Endothelial cell of hepatic sinusoid (primary cell): Measurements from ENCODE around the gene TGM1.

Source experiments
- in situ Hi-C: cut with HindIII; loops from 2 replicates; pipeline ENCODE4 v1.10.0; 2017; ENCODE audit warnings: low sequenced_read_pairs

The TGM1 gene

DNA sequence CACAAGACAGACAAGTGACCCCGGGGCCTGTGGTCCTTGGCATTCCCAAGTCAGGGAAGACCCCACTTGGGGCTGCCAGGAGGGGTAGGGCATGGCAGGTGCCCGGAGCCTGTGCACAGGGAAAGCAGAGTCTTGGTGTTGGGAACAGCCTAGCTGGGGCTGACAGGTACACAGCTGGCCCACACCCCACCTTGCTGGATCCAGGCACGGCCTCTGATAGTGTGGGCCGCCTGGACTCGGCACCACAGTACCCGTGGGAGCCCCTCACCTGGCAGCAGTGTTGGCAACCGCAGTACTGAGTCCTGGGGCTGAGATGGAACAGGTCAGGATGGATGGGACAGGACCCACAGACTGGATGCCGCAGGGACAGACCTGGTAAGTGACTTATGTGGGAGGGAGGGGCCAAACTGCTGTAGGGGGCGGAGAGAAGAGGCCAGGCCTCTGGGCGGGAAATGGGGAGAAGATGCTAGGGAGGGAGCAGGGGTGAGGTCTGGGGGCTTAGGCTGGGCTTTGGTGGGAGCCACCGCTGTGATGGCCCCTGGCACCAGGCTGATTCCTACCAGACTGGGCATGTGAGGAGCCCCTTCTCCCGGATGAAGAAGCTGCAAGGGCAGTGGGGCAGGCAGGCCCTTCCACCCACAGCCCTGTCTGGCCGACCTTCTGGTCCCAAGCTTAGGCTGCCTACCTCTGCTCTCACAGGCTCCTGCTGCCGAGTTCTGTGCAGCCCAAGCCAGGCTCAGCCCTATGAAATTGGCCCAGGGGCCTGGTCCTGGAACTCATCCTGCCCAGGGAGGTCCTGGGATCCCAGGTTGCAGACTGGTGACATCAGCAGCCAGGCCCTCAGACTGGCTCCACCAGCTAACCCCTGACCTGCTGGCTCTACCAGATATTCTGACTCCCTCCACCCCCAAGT lies at the start of gene TGM1:
Gene TGM1, minus strand, starts transcription at position 357 of the 913 bp plus-strand sequence. CDS start 825 bp downstream, outside the sequence.
- in situ Hi-C loops = loop anchor here (5.0 kb wide), 1 partner anchor 34 kb away; the partner anchor contains the start of genes DHRS1 and NOP9

DNA sequence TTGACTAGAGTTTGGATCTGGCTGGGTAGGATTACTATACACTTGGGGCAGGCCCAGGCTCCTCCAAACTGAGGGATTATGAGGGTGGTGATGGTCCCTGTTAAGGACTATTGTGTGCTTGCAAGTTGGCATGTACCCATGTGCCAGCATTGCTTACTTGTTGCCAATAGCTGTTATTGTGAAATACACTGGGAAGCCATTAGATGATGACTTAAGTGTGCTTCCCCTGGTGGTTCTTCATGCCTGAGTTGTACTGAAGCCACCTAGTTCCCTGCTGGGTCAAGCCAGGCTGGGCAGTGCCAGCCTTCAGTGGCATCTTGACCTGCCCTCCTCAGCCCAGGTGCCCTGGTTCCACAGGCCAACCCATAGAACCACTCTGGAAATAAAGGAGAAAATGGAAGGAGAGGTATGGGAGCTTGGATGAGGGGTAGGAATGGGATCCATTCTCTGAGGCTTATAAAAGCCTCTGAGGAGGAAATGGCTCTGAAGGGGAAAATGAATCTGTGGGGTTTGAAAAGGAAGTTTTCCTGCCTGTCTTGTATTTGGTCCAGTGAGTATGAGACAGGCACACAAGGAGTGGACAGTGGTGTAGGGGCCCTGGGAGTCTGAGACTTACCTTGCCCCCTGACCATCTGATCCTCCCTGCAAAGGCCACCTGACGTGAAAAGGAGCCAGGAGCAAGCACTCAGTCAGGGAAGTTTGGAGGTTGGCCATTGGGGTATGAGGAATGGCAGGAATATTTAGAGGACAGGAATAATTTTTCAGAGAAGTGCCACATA lies 49.0 kb upstream of the TGM1 start:
- in situ Hi-C loops = no loop called here

DNA sequence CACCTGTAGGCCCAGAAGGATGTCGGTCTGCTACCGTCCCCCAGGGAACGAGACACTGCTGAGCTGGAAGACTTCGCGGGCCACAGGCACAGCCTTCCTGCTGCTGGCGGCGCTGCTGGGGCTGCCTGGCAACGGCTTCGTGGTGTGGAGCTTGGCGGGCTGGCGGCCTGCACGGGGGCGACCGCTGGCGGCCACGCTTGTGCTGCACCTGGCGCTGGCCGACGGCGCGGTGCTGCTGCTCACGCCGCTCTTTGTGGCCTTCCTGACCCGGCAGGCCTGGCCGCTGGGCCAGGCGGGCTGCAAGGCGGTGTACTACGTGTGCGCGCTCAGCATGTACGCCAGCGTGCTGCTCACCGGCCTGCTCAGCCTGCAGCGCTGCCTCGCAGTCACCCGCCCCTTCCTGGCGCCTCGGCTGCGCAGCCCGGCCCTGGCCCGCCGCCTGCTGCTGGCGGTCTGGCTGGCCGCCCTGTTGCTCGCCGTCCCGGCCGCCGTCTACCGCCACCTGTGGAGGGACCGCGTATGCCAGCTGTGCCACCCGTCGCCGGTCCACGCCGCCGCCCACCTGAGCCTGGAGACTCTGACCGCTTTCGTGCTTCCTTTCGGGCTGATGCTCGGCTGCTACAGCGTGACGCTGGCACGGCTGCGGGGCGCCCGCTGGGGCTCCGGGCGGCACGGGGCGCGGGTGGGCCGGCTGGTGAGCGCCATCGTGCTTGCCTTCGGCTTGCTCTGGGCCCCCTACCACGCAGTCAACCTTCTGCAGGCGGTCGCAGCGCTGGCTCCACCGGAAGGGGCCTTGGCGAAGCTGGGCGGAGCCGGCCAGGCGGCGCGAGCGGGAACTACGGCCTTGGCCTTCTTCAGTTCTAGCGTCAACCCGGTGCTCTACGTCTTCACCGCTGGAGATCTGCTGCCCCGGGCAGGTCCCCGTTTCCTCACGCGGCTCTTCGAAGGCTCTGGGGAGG lies 47.9 kb upstream of the TGM1 start, which contains the start of gene LTB4R:
Gene LTB4R, plus strand, starts transcription at position 857 of the 959 bp plus-strand sequence. CDS start 4,150 bp downstream, outside the sequence.
- in situ Hi-C loops = no loop called here

DNA sequence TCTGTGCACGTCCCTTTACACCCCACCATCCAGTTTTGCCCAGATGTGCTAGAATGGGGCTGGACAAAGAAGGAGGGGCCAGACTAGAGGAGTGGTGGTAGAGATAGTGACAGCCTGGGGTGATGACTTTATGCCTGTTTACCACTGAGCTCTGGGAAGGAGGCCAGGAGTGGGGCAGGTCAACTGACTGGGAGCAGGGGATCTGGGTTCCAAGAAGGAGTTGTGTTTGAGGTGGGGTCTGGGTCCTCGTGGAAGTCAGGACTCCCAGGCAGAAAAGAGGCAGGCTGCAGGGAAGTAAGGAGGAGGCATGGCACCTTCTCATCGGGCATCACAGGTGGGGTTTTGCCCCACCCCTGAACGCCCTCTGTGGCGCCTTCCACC lies 47.3 kb upstream of the TGM1 start:
- in situ Hi-C loops = no loop called here

DNA sequence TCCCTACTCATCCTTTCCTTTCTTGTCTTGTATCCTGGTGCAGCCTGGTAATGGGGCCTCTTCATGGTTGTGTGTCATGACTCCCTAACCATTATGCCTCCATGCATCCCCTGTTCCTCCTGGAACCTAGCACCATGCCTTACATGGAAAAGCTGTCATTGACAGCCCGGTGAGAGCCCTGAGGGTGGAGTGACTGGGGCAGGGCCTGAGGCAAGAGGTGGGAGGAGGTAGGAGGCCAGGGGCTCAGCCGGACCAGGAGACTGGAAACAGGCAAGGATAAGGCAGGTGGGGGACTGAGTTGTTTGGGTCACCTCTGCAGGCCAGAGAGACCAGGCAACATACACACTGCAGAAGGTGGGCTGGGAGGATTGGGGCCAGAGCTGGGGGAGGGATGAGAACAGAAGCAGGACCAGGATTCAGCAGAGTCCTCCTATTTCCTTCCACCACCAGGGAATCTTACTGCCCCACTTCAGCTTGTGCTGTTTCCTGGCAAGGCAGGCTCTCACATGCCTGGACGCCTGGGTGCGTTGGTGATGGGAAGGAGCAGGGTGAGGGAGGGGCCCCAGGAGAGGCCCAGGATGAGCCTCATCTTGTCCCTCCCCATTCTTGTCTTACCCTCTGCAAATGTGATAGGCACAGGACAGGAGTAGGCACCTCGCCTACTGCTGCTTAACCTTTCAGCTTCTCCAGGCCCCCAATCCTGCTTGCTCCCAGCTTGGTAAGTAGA lies 46.7 kb upstream of the TGM1 start, which contains the start of gene LTB4R2:
Gene LTB4R2, plus strand, starts transcription at position 603 of the 727 bp plus-strand sequence. CDS start 525 bp downstream, outside the sequence.
- in situ Hi-C loops = no loop called here

DNA sequence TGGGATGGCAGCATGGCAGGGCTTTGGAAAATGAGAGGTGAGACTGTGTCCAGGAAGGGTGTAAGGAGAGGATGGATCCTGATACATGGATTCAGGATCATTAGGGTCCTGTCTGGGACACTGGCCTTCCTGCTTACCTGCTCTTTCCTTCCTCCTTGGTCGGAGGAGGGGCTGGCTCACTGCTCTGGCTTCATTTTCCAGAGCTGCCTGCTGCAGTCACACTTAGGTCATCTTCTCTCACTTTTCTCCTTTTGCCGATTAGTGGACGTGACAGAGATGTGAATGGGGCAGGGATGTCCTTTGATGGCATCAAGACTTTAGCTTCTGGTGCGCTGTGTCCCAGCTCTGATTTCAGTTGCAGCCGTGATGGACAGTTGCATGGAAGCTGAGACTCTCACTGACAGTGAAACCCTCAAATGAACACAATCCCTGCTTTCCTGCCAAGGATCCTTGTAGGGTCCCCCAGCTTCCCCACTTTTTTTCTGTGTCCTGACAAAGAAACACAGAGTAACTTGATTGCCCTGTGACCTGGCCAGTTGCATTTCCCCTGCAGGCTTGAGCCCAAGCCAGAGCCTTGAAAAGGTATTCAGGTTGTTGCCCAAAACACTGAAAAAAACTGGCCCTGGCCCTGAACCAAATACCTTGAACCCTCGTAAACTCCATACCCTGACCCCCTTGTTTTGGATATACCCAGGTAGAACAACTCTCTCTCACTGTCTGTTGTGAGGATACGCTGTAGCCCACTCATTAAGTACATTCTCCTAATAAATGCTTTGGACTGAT lies 45.6 kb upstream of the TGM1 start:
- in situ Hi-C loops = no loop called here

DNA sequence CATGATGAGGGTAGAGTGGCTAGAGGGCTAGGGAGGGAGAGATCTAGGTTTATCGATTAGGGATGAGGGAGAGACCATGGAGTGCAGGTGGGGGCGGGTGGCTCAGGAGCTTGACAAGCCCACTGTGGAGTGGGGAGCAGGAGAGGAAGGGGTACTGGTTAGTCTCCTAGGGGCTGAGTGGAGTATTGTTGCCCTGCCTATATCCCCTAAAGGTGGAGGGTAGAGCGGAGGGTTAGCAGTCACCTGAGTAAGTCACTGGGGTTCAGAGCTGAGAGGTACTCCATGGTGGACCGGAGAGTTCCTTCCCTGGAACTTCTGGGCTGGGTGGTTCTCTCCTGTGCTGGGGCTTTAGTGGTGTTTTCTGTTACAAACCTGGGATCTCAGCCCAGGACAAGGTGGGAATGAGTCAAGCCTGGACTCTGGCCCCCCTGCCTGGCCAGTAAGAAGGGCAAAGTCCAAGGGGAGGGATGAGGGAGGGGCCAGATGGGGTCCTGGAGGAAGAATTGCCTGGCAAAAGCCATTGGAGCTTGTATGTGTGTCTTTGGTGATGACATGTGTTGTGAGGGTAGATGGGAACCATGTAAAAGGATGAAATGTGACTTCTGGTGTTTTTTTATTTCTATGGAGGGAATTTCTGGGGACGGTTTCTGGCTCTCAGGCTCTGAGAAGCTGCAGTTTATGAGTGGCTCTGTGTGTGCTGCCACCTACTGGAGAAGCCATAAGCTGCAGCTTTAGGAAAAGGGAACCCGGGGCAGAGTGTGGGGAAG lies 44.8 kb upstream of the TGM1 start, which contains the start of gene CIDEB:
Gene CIDEB, minus strand, starts transcription at position 403 of the 767 bp plus-strand sequence. Its CDS starts 119 bp downstream, at position 284.
- in situ Hi-C loops = no loop called here

DNA sequence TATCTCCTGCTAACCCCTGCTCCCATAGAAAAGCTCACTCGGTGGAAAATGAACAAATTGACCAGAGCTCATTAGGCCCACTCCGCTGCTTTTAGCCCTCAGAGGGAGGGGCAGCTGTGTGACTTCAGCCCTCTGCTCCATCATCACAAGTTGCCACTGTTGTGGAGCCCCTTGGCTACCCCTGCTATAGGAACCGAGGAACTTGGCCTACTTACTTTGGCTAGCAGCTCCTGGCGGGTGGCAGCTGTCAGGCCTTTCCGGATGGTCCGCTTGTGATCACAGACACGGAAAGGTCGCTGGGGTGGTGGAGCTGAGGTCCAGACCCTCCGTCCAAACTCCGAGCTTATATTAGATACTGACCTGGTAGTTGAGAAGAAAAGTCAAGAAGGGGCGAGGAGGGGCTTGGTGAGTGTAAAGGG lies 44.2 kb upstream of the TGM1 start:
- in situ Hi-C loops = no loop called here

DNA sequence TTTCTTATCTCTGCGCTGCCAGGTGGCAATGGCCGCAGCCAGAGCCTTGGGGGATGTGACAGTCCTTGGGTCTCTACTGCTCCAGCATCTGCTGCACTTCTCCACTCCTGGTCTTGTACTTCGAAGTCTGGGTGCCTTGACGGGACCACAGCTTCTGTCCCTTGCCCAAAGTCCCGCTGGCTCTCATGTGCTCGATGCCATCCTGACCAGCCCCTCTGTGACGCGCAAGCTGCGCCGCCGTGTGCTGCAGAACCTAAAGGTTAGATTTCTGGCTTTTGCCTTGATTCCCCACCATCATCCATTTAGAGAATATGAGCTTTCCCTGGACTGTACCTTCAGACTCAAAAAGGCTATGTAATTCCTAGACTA lies 41.0 kb upstream of the TGM1 start:
- in situ Hi-C loops = no loop called here

DNA sequence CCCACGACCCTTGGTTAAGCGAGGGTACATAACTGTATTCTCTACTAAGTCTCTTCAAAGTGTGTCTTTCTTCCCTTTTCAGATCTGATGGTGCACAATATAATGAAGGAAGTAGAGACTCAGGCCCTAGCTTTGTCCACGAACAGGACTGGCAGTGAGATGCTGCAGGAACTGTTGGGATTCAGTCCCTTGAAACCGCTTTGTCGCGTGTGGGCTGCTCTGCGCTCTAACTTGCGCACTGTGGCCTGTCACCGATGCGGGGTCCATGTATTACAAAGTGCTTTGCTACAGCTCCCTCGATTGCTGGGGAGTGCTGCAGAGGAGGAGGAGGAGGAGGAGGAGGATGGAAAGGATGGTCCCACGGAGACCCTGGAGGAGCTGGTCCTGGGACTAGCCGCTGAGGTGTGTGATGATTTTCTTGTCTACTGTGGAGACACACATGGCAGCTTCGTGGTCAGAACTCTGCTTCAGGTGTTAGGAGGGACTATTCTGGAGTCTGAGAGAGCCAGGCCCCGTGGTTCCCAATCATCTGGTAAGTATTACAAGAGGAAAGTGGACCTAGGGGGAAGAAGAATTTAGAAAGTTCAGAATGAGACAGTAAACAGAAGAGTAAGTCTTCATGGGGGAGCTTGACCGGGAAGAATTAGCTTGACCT lies 37.5 kb upstream of the TGM1 start:
- in situ Hi-C loops = no loop called here

DNA sequence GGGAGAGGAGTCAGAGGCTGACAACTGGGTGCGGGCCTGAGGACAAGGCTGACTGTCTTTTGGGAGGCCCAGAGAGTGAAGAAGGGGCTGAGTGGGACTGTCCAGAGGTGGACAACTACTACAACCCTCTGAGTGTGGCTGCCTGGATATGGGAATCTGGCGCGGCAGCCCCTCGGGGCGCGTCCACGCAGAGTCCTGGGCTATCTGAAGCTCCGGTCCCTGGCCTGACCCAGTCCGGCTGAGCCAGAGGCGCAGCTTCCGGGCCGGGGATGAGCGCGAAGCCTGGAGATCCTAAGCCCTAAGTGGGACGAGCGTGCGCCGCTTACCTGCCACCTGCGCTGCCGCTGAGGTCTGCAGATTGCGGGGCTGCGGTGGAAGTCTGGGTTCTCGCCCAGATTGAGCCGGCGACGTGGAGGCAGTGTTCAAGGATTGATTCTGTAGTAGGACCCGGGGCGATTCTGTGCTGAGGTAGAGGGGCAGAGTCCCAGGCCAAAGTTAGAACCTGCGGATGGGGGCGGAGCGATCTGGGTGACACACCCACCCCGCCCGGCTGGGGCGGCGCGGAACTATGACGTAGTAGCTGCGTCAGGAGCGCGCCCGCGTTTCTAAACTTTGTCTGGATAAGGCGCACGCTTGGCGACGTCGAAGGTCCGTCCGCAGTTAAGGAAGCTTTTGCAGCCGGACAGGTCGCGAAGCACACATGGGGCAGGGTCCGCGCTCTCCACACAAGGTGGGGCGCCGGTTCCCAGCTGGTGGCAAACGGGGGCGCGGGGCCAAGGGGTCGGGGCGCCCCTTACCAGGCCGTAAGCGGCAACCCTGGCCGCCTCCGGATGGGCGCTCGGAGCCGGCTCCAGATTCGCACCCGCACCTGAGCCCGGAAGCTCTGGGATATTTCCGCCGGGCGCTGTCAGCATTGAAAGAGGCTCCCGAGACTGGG lies 36.5 kb upstream of the TGM1 start, which contains the start of the genes DHRS1 and NOP9:
Gene DHRS1, minus strand, starts transcription at position 526 of the 937 bp plus-strand sequence. CDS start 674 bp downstream, outside the sequence.
Gene NOP9, plus strand, starts transcription at position 596 of the 937 bp plus-strand sequence. Its CDS starts 105 bp downstream, at position 701.
- in situ Hi-C loops = loop anchor here (5.0 to 10.0 kb wide), 2 partner anchors 37 to 95 kb away; partner anchors contain the start of genes TGM1 and TSSK4

DNA sequence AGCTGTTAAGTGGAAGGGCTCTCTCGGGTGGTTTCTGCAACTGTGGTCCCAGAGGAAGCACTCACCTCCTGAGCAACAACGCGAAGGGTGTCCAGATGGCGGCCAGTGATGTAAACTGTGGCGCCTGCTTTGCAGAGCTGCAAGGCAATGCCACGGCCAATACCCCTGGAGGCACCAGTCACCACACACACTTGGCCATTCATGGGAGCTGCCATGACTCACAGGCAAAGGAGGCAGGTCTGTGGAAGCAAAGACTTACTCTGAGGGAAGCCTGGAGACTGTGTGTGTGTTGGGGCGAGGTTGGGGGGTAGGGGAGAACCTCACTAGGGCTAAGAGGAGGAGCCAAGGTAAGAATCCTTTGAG lies 35.9 kb upstream of the TGM1 start:
- in situ Hi-C loops = loop anchor here (5.0 to 10.0 kb wide), 2 partner anchors 37 to 94 kb away; partner anchors contain the start of genes TGM1 and TSSK4

DNA sequence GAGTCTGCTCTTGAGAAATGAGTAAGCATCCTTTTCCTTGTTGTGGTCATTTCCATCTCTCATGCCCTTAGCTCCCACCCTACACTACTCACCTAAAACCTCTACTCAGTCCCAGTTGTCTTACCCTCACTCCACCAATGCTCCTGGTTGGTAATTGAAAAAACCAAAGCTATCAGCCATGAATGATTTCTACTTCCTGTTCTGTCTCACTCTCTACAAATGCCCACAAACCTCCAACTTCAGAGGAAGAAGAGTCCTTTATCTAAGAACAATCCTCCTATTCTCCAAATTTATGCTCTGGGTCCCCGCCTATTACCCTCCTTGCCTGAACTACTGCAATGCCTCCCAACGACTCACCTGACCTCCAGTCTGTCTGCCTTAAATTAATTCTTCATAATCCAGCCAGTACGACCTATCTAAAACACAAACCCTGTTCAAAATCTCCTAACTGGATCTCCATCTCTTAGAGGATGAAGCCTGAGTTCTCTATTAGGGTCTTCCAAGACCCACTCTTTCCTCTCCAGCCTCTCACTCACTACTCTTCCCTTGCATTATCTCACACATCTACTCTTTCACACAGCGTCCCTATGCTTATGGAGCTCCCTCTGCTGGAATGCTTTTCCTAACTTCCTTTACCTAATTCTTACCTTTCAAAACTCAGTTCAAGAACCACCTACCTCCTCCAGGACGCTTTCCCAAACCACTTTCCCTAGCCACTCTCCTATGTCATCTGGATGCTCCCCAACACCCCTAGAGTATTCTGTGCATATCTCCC lies 34.4 kb upstream of the TGM1 start:
- in situ Hi-C loops = loop anchor here (5.0 to 10.0 kb wide), 2 partner anchors 35 to 93 kb away; partner anchors contain the start of genes TGM1 and TSSK4

DNA sequence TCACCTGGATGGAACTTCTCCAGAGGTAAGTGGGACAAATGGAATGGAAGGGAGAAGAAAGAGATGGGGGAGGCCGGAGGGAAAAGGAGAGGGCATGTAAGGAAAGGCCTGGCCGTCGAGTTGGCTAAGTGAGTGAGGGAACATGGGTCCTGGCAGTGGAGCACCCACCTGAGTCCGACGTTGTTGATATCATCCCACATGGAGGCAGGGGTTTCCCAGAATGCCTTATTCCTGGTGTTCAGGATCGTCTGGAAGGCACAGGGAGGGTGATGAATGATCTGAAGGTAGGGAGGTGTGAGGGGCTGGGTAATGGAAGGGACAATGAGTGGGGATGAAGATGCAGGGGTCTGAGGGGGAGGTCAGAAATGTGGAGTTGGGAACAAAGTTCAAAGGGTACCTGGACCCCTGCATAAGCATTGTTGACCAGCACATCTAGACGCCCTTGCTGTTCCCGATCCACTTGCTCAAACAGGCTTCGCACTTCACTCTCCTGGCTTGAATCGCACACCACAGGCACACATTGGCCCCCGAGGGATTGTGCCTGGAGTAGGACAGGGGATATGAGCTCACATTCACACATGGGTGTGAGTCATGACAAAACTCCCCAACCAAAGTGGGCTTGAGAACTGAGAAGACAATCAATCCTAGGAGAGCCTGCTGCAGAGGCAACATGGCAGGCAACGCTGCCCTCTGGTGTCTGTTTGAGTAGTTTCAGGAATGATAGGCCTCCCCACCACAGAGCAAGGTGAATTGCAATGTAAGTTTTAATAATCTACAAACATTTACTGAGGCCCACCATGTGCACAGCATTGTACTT lies 33.6 kb upstream of the TGM1 start:
- in situ Hi-C loops = loop anchor here (5.0 to 10.0 kb wide), 2 partner anchors 34 to 92 kb away; partner anchors contain the start of genes TGM1 and TSSK4
